Loucy (cell line): Measurements from ENCODE around the gene SCAPER.
"Not testable (repeated sequence)": the region's sequence is repeated elsewhere in the genome, so short reads cannot be mapped to it uniquely, and the experiment has no call there.

Experiments
- CTCF ChIP-seq: fragments of 200-600 bp; sonication (generic); conservative IDR thresholded peaks from 2 replicates; pipeline ENCODE4 v1.5.1; 2014; ENCODE audit warnings: mild to moderate bottlenecking, antibody characterized with exemption, low read length
- EZH2phosphoT487 ChIP-seq: fragments of 200-600 bp; IDR thresholded peaks from 2 replicates; pipeline ENCODE4 v1.6.1; 2018; ENCODE audit warnings: antibody characterized with exemption, mild to moderate bottlenecking, moderate library complexity, borderline replicate concordance

- not testable (repeated sequence) for TF ChIP-seq CTCF, EZH2phosphoT487
These were observed 86.2 kb downstream of the SCAPER start for GRCh38 chr15:76818926-76819325.
